HFFc6 (cell line): ENCODE results near the gene COL8A2. TPM values are rescaled to one million over a fixed set of nuclear protein-coding genes. Genes with fewer than 3 reads are reported as not detected.

Experiments
- DNase-seq: peaks from one replicate; pipeline ENCODE4 v3.0.0-alpha.2; 2018
- H3K27ac Mint-ChIP-seq: 2 replicates; pipeline ENCODE4 v1.8.0; 2020; ENCODE audit warnings: mild to moderate bottlenecking, mixed read lengths
- H3K27me3 Mint-ChIP-seq: 2 replicates; pipeline ENCODE4 v1.8.0; 2021; ENCODE audit warnings: mild to moderate bottlenecking, moderate library complexity, mixed read lengths; ENCODE audit not compliant: insufficient read depth
- H3K36me3 Mint-ChIP-seq: 2 replicates; pipeline ENCODE4 v1.8.0; 2021; ENCODE audit warnings: low read depth, mixed read lengths
- H3K4me1 Mint-ChIP-seq: 2 replicates; pipeline ENCODE4 v1.8.0; 2020; ENCODE audit warnings: low read depth, mixed read lengths
- H3K4me3 Mint-ChIP-seq: 2 replicates; pipeline ENCODE4 v1.8.0; 2020; ENCODE audit warnings: mild to moderate bottlenecking, moderate library complexity, mixed read lengths
- H3K9me3 Mint-ChIP-seq: 2 replicates; pipeline ENCODE4 v1.8.0; 2020; ENCODE audit warnings: mild to moderate bottlenecking, mixed read lengths
- CTCF ChIP-seq: fragments of 200-600 bp; sonication (generic); IDR thresholded peaks from 2 replicates; pipeline ENCODE4 v1.5.0; 2021; ENCODE audit warnings: antibody characterized with exemption, mild to moderate bottlenecking
- total RNA-seq, 6 experiments: library from RNA; stranded (reverse); fragmentation: NEBNext Ultra II Directional; extraction: Animal tissue kit (Norgen Biotek cat#: 25700); gene quantifications; 2 replicates in 1 of 6; 3 replicates in 5 of 6; pipeline ENCODE4 v1.2.3, GENCODE V29; 2021

The COL8A2 gene
- total RNA-seq, 6 experiments from 2014 or later: 1.9 to 6.4 (median 2.4) TPM

GRCh38 chr1:36119456-36119855 lies 5.6 kb downstream of the COL8A2 start:
- no peak overlapping the region for H3K27ac Mint-ChIP-seq
- no peaks in the 10 kb centered on the region for H3K36me3 Mint-ChIP-seq
- TF ChIP-seq CTCF: no peak
- no peak overlapping the region for H3K4me3 Mint-ChIP-seq
- no peaks in the 10 kb centered on the region for H3K9me3 Mint-ChIP-seq
- no peak for DNase-seq
- H3K27me3 Mint-ChIP-seq: peaks cover 15% of the 10 kb centered on the region
- H3K4me1 Mint-ChIP-seq: peaks cover 33% of the 10 kb centered on the region

GRCh38 chr1:36118447-36119204 lies 6.4 kb downstream of the COL8A2 start:
- Mint-ChIP-seq H3K4me1 (peaks cover 37% of the 10 kb centered on the region), H3K4me3 (no peak overlapping the region), H3K9me3 (no peaks in the 10 kb centered on the region), H3K27ac (no peak overlapping the region), H3K27me3 (peaks cover 9% of the 10 kb centered on the region), H3K36me3 (no peaks in the 10 kb centered on the region)
- no peak for DNase-seq
- TF ChIP-seq CTCF: no peak

GRCh38 chr1:36116901-36117300 lies 8.1 kb downstream of the COL8A2 start:
- Mint-ChIP-seq H3K27me3 (peaks cover 3% of the 10 kb centered on the region), H3K36me3 (no peaks in the 10 kb centered on the region), H3K4me3 (no peak overlapping the region), H3K27ac (peak overlapping the region; percentile 98), H3K4me1 (peaks cover 51% of the 10 kb centered on the region), H3K9me3 (no peaks in the 10 kb centered on the region)
- DNase-seq: no peak
- no peak for TF ChIP-seq CTCF

- no peak for TF ChIP-seq CTCF
- Mint-ChIP-seq H3K27ac (peak overlapping the region; percentile 98), H3K36me3 (no peaks in the 10 kb centered on the region), H3K9me3 (no peaks in the 10 kb centered on the region), H3K4me1 (peaks cover 58% of the 10 kb centered on the region), H3K4me3 (peak overlapping the region; percentile 74; the same call in 1 of the 2 replicates), H3K27me3 (peaks cover 3% of the 10 kb centered on the region)
- DNase-seq: peak; percentile 19
Measured at GRCh38 chr1:36115931-36116330, 9.1 kb downstream of the COL8A2 start.

GRCh38 chr1:36115200-36115669 lies 9.8 kb downstream of the COL8A2 start:
- no peaks in the 10 kb centered on the region for H3K9me3 Mint-ChIP-seq
- peaks cover 64% of the 10 kb centered on the region for H3K4me1 Mint-ChIP-seq
- peak overlapping the region; percentile 74 for H3K4me3 Mint-ChIP-seq
- no peaks in the 10 kb centered on the region for H3K36me3 Mint-ChIP-seq
- DNase-seq: peak; percentile 75
- H3K27ac Mint-ChIP-seq: peak overlapping the region; percentile 98
- H3K27me3 Mint-ChIP-seq: peaks cover 3% of the 10 kb centered on the region
- no peak for TF ChIP-seq CTCF
